Measurements from ENCODE around the gene UBE2U.

DNA sequence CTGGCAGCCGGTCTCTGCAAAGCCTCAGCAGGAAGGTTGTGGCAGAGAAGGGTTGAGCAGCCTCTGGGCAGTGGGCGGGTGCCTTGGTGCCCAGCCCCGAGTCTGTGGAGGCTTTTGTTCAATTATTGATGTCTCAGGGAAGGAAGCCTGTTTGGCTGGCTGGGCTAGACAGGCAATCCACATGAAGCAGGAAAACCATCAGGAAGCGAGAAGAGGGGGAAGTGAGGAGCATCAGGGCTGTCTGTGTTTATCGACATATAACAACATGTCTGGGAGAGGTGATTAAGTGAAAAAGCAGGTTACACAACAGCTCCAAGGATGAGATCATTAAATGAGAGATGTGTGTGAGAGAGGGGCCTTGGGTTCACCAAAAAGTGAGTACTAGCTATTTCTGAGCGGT is 105.4 kb downstream of the UBE2U start:
- TF ChIP-seq, protein P1, sequence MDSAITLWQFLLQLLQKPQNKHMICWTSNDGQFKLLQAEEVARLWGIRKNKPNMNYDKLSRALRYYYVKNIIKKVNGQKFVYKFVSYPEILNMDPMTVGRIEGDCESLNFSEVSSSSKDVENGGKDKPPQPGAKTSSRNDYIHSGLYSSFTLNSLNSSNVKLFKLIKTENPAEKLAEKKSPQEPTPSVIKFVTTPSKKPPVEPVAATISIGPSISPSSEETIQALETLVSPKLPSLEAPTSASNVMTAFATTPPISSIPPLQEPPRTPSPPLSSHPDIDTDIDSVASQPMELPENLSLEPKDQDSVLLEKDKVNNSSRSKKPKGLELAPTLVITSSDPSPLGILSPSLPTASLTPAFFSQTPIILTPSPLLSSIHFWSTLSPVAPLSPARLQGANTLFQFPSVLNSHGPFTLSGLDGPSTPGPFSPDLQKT (IDR thresholded peaks at IDR 0.05; ENCODE audit: borderline replicate concordance, low read depth, low read length) = no peak
- TF ChIP-seq ZNF610 (tag by site-specific recombination; IDR thresholded peaks at IDR 0.05; ENCODE audit: borderline replicate concordance) = no peak
- TF ChIP-seq, protein P2, sequence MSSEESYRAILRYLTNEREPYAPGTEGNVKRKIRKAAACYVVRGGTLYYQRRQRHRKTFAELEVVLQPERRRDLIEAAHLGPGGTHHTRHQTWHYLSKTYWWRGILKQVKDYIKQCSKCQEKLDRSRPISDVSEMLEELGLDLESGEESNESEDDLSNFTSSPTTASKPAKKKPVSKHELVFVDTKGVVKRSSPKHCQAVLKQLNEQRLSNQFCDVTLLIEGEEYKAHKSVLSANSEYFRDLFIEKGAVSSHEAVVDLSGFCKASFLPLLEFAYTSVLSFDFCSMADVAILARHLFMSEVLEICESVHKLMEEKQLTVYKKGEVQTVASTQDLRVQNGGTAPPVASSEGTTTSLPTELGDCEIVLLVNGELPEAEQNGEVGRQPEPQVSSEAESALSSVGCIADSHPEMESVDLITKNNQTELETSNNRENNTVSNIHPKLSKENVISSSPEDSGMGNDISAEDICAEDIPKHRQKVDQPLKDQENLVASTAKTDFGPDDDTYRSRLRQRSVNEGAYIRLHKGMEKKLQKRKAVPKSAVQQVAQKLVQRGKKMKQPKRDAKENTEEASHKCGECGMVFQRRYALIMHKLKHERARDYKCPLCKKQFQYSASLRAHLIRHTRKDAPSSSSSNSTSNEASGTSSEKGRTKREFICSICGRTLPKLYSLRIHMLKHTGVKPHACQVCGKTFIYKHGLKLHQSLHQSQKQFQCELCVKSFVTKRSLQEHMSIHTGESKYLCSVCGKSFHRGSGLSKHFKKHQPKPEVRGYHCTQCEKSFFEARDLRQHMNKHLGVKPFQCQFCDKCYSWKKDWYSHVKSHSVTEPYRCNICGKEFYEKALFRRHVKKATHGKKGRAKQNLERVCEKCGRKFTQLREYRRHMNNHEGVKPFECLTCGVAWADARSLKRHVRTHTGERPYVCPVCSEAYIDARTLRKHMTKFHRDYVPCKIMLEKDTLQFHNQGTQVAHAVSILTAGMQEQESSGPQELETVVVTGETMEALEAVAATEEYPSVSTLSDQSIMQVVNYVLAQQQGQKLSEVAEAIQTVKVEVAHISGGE (tag by site-specific recombination; conservative IDR thresholded peaks at IDR 0.05; ENCODE audit: low read depth) = no peak
- no peak for TF ChIP-seq ZNF768 (tag by site-specific recombination; IDR thresholded peaks at IDR 0.05)
